HepG2 (cell line): ENCODE results near the gene CYP2S1.

Source experiments
- EZH2 ChIP-seq: conservative IDR thresholded peaks from 2 replicates; pipeline ENCODE4 v1.6.1; 2012; ENCODE audit warnings: mild to moderate bottlenecking, low read depth, low read length, moderate library complexity
- MAFK ChIP-seq, 2 experiments: IDR thresholded peaks in 1 of 2; conservative IDR thresholded peaks in 1 of 2; 2 replicates each; pipeline ENCODE4 v1.6.1; 2011; ENCODE audit warnings: improper control_type of control experiment in 2 of 2, low read length in 2 of 2
- POLR2A ChIP-seq, 2 experiments: IDR thresholded peaks; 2 replicates each; pipeline ENCODE4 v1.6.1; 2011; ENCODE audit warnings: low read depth in 2 of 2, low read length in 2 of 2, mild to moderate bottlenecking in 1 of 2, moderate library complexity in 1 of 2; ENCODE audit not compliant: insufficient read depth in 1 of 2
- YY1 ChIP-seq: IDR thresholded peaks from 2 replicates; pipeline ENCODE4 v1.6.1; 2011; ENCODE audit warnings: low read length, low read depth, moderate library complexity, mild to moderate bottlenecking; ENCODE audit not compliant: insufficient read depth, insufficient replicate concordance
- ZNF343 ChIP-seq: sonication (generic); formaldehyde crosslinking; IDR thresholded peaks from 2 replicates; pipeline ENCODE4 v1.4.0; 2020; ENCODE audit warnings: mild to moderate bottlenecking, missing genetic modification reagents
- ZNF7 ChIP-seq: IDR thresholded peaks from 2 replicates; pipeline ENCODE4 v1.6.1; 2016; ENCODE audit warnings: missing biosample characterization, missing genetic modification reagents
- TF ChIP-seq, protein P1 (sequence below): sonication (generic); formaldehyde crosslinking; IDR thresholded peaks from 2 replicates; pipeline ENCODE4 v1.5.0; 2020; ENCODE audit warnings: mild to moderate bottlenecking, missing genetic modification reagents
- TF ChIP-seq, protein P2 (sequence below): sonication (generic); formaldehyde crosslinking; IDR thresholded peaks from 2 replicates; pipeline ENCODE4 v1.5.0; 2020; ENCODE audit warnings: mild to moderate bottlenecking, missing genetic modification reagents, moderate library complexity

DNA sequence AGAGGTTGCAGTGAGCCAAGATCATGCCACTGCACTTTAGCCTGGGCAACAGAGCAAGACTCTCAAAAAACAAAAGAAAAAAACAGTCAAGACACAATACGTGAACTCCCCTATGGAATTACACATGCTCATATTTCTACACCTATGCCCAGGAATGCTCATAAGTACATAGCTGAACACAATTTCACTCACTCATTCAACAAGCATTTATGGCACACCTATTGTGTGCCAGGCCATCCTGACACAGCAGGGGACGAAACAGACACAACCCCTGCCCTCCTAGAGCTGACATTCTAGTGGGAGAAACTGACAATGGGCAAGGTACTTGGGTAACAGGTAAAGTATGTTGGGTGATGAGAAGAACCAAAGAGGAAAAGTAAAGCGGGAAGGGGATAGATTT, 35.5 kb downstream of the CYP2S1 start:
- TF ChIP-seq ZNF7 (CRISPR knock-in tag) = no peak
- TF ChIP-seq, protein P1, sequence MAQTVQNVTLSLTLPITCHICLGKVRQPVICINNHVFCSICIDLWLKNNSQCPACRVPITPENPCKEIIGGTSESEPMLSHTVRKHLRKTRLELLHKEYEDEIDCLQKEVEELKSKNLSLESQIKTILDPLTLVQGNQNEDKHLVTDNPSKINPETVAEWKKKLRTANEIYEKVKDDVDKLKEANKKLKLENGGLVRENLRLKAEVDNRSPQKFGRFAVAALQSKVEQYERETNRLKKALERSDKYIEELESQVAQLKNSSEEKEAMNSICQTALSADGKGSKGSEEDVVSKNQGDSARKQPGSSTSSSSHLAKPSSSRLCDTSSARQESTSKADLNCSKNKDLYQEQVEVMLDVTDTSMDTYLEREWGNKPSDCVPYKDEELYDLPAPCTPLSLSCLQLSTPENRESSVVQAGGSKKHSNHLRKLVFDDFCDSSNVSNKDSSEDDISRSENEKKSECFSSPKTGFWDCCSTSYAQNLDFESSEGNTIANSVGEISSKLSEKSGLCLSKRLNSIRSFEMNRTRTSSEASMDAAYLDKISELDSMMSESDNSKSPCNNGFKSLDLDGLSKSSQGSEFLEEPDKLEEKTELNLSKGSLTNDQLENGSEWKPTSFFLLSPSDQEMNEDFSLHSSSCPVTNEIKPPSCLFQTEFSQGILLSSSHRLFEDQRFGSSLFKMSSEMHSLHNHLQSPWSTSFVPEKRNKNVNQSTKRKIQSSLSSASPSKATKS (CRISPR knock-in tag) = no peak
- TF ChIP-seq, protein P2, sequence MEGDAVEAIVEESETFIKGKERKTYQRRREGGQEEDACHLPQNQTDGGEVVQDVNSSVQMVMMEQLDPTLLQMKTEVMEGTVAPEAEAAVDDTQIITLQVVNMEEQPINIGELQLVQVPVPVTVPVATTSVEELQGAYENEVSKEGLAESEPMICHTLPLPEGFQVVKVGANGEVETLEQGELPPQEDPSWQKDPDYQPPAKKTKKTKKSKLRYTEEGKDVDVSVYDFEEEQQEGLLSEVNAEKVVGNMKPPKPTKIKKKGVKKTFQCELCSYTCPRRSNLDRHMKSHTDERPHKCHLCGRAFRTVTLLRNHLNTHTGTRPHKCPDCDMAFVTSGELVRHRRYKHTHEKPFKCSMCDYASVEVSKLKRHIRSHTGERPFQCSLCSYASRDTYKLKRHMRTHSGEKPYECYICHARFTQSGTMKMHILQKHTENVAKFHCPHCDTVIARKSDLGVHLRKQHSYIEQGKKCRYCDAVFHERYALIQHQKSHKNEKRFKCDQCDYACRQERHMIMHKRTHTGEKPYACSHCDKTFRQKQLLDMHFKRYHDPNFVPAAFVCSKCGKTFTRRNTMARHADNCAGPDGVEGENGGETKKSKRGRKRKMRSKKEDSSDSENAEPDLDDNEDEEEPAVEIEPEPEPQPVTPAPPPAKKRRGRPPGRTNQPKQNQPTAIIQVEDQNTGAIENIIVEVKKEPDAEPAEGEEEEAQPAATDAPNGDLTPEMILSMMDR (CRISPR knock-in tag) = no peak
- TF ChIP-seq EZH2 = no peak
- TF ChIP-seq YY1 = no peak
- no peak for TF ChIP-seq ZNF343
- no peak for TF ChIP-seq POLR2A (IDR thresholded peaks at IDR 0.05; ENCODE audit: insufficient read depth in 1 of 2, low read depth in 2 of 2, low read length in 2 of 2)
- no peak for TF ChIP-seq MAFK (conservative IDR thresholded peaks at IDR 0.05 in 1 of 2, IDR thresholded peaks at IDR 0.05 in 1 of 2; ENCODE audit: low read length in 2 of 2)
